ENCODE data around the gene BMPR2. TPM values are rescaled to one million over a fixed set of nuclear protein-coding genes. Genes with fewer than 3 reads are reported as not detected.

BMPR2 gene
- total RNA-seq: 121 and 133 TPM in 2 replicates

GRCh38 chr2:202375609-202376408 is at the start of gene BMPR2:
TSS of gene BMPR2 (plus strand) at chr2:202376327. CDS start at chr2:202377475, 1,148 bp downstream.

Small RNA genes within 50 kb of the gene (small RNA-seq; reads per million reads assigned to genes)
- gene MTND4LP17: not detected
- gene RN7SL753P: not detected

Other genes starting within 250 kb of the BMPR2 start
- 97.7 and 107 TPM in 2 replicates for gene SUMO1, start 137.7 kb upstream of the BMPR2 start, total RNA-seq
- 57.8 and 69.0 TPM in 2 replicates for gene NOP58, start 110.6 kb upstream of the BMPR2 start, total RNA-seq